ENCODE results near the gene SLTM. TPM values are rescaled to one million over a fixed set of nuclear protein-coding genes. Genes with fewer than 3 reads are reported as not detected.
"Not testable (repeated sequence)": the region's sequence is repeated elsewhere in the genome, so short reads cannot be mapped to it uniquely, and the experiment has no call there.

SLTM gene
- total and polyA plus RNA-seq, 8 donors, result 44.7 to 291 (median 124) TPM

GRCh38 chr15:58852347-58852746 is 81.1 kb downstream of the SLTM start:
- no peaks in the 10 kb centered on the region for H3K9me3 ChIP-seq
- no peak overlapping the region for H3K4me3 ChIP-seq
- H3K27ac ChIP-seq, result no peak overlapping the region
- H3K27me3 ChIP-seq, result no peaks in the 10 kb centered on the region
- DNase-seq, result peak in 1 of 2 donors; percentile 53
- peaks cover 5 to 63% (median 49%) of the 10 kb centered on the region in 4 donors for H3K36me3 ChIP-seq
- H3K4me1 ChIP-seq, result peaks cover 0 to 15% (median 4%) of the 10 kb centered on the region in 4 donors
- TF ChIP-seq EP300 (IDR thresholded peaks at IDR 0.05), result no peak
- TF ChIP-seq, protein P1, sequence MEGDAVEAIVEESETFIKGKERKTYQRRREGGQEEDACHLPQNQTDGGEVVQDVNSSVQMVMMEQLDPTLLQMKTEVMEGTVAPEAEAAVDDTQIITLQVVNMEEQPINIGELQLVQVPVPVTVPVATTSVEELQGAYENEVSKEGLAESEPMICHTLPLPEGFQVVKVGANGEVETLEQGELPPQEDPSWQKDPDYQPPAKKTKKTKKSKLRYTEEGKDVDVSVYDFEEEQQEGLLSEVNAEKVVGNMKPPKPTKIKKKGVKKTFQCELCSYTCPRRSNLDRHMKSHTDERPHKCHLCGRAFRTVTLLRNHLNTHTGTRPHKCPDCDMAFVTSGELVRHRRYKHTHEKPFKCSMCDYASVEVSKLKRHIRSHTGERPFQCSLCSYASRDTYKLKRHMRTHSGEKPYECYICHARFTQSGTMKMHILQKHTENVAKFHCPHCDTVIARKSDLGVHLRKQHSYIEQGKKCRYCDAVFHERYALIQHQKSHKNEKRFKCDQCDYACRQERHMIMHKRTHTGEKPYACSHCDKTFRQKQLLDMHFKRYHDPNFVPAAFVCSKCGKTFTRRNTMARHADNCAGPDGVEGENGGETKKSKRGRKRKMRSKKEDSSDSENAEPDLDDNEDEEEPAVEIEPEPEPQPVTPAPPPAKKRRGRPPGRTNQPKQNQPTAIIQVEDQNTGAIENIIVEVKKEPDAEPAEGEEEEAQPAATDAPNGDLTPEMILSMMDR (IDR thresholded peaks at IDR 0.05), result peak in 1 of 7 experiments; percentile 7
- intact Hi-C loops (cut with DNase I; ENCODE audit: low total_unique reads), result no loop called here
- WGBS, 5 donors, result 73 to 80% (median 76%) methylated on average over 5 of the region's 5 CpGs

- H3K4me3 ChIP-seq; H3K9me3 ChIP-seq; intact Hi-C loops (cut with DNase I; ENCODE audit: low total_unique reads); DNase-seq; H3K27me3 ChIP-seq; H3K27ac ChIP-seq: not testable (repeated sequence)
- 93 to 99% (median 97%) methylated on average over 3 of the region's 3 CpGs for WGBS, 5 donors
- Histone ChIP-seq H3K36me3 (peaks cover 6 to 67% (median 52%) of the 10 kb centered on the region in 4 donors), H3K4me1 (peaks cover 0 to 11% (median 4%) of the 10 kb centered on the region in 4 donors)
These were observed 82.3 kb downstream of the SLTM start for GRCh38 chr15:58851205-58851604.

DNA sequence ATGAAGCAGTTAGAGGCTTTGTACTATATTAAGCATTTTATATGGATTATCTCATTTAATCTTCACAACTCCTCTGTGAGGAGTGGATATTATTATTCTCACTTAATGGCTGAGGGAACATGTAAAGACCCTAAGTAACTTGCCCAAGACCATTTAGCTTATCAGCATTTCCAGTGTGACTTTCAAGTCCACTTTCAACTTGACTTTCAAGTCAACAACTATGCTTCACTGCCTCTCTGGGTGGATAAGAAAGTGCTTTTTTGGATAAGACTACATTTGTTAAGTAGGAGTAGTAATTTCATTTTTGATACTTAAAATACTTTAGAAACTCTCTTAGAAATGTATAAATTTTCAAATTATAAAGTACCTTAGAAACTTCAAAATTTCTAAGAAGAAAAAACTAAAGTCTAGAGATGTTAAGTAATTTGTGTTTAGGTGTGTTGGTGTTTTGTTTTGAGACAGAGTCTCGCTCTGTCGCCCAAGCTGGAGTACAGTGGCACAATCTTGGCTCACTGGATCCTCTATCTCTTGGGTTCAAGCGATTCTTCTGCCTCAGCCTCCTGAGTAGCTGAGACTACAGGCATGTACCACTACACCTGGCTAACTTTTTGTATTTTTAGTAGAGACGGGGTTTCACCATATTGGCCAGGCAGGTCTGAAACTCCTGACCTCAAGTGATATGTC is 90.6 kb downstream of the SLTM start:
- Histone ChIP-seq H3K27ac (no peak overlapping the region), H3K4me3 (no peak overlapping the region), H3K27me3 (no peaks in the 10 kb centered on the region), H3K9me3 (no peaks in the 10 kb centered on the region), H3K36me3 (peaks cover 6 to 35% (median 19%) of the 10 kb centered on the region in 4 donors), H3K4me1 (peaks cover 0 to 4% (median 0%) of the 10 kb centered on the region in 4 donors)
- 95 to 99% (median 96%) methylated on average over 4 of the region's 4 CpGs for WGBS, 5 donors
- peak in 1 of 2 donors; percentile 6 for DNase-seq
- intact Hi-C loops (cut with DNase I; ENCODE audit: low total_unique reads), result no loop called here
- TF ChIP-seq, protein P1 (IDR thresholded peaks at IDR 0.05), result no peak
- TF ChIP-seq POLR2A (IDR thresholded peaks at IDR 0.05), result no peak
- TF ChIP-seq EP300 (IDR thresholded peaks at IDR 0.05), result no peak
- TF ChIP-seq POLR2AphosphoS5 (IDR thresholded peaks at IDR 0.05), result no peak

- Histone ChIP-seq H3K27ac (no peak overlapping the region), H3K36me3 (peaks cover 0 to 28% (median 21%) of the 10 kb centered on the region in 4 donors), H3K4me1 (peaks cover 0 to 4% (median 0%) of the 10 kb centered on the region in 4 donors), H3K27me3 (no peaks in the 10 kb centered on the region), H3K9me3 (no peaks in the 10 kb centered on the region), H3K4me3 (no peak overlapping the region)
- no peak for DNase-seq
- WGBS, 5 donors, result 77 to 84% (median 82%) methylated on average over 8 of the region's 8 CpGs
- intact Hi-C loops (cut with DNase I; ENCODE audit: low total_unique reads), result no loop called here
- TF ChIP-seq EP300 (IDR thresholded peaks at IDR 0.05), result no peak
- TF ChIP-seq POLR2A (IDR thresholded peaks at IDR 0.05), result no peak
- TF ChIP-seq, protein P1 (IDR thresholded peaks at IDR 0.05), result no peak
- TF ChIP-seq POLR2AphosphoS5 (IDR thresholded peaks at IDR 0.05), result no peak
These were observed 93.4 kb downstream of the SLTM start for GRCh38 chr15:58840048-58840447.

GRCh38 chr15:58839485-58839884 is 94.0 kb downstream of the SLTM start:
- Histone ChIP-seq H3K4me3 (no peak overlapping the region), H3K27ac (no peak overlapping the region), H3K9me3 (no peaks in the 10 kb centered on the region), H3K27me3 (no peaks in the 10 kb centered on the region), H3K36me3 (peaks cover 0 to 26% (median 20%) of the 10 kb centered on the region in 4 donors), H3K4me1 (peaks cover 0 to 4% (median 0%) of the 10 kb centered on the region in 4 donors)
- TF ChIP-seq, protein P1 (IDR thresholded peaks at IDR 0.05), result peak in 2 of 7 experiments; percentile 13 to 28
- TF ChIP-seq POLR2A (IDR thresholded peaks at IDR 0.05) (no peak), POLR2AphosphoS5 (IDR thresholded peaks at IDR 0.05) (no peak), EP300 (IDR thresholded peaks at IDR 0.05) (no peak)
- peak in 1 of 2 donors; percentile 50 for DNase-seq
- WGBS, 5 donors, result 71 to 77% (median 75%) methylated on average over 1 of the region's 1 CpG
- intact Hi-C loops (cut with DNase I; ENCODE audit: low total_unique reads), result no loop called here

GRCh38 chr15:58833681-58834426 is 99.6 kb downstream of the SLTM start:
- WGBS, 5 donors, result 43 to 60% (median 45%) methylated on average over 9 of the region's 9 CpGs
- H3K27me3 ChIP-seq; intact Hi-C loops (cut with DNase I; ENCODE audit: low total_unique reads); H3K27ac ChIP-seq; H3K4me3 ChIP-seq; H3K9me3 ChIP-seq: not testable (repeated sequence)
- peaks cover 0 to 11% (median 2%) of the 10 kb centered on the region in 4 donors for H3K4me1 ChIP-seq
- DNase-seq, result peak in 1 of 2 donors; percentile 3
- H3K36me3 ChIP-seq, result peaks cover 5 to 53% (median 36%) of the 10 kb centered on the region in 4 donors
